Smooth muscle cell of the brain vasculature (primary cell): ENCODE measurements around the gene MPPED1.

Source experiments
- DNase-seq: peaks from one replicate; pipeline ENCODE4 v3.0.0-alpha.2; 2012; ENCODE audit warnings: low read depth, low spot score

MPPED1 gene

DNA sequence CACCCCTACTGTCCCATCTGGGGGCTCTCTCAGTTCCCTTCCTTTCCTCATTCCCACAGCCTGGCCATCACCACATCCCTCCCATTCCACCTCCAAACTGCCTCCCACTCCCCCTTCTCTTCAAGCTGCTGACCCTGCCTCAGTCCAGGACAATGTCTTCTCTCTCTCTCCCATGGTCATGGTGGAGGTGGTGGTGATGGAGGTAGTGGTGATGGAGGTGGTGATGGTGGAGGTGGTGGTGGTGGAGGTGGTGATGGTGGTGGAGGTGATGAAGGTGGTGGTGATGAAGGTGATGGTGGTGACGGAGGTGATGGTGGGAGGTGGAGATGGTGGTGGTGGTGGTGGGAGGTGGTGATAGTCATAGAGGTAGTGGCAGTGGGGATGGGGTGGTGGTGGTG, 87.0 kb downstream of the MPPED1 start:
- no peak for DNase-seq

GRCh38 chr22:43500792-43501785, 89.3 kb downstream of the MPPED1 start:
- DNase-seq = no peak

GRCh38 chr22:43501878-43502277, 90.1 kb downstream of the MPPED1 start:
- DNase-seq = no peak

DNA sequence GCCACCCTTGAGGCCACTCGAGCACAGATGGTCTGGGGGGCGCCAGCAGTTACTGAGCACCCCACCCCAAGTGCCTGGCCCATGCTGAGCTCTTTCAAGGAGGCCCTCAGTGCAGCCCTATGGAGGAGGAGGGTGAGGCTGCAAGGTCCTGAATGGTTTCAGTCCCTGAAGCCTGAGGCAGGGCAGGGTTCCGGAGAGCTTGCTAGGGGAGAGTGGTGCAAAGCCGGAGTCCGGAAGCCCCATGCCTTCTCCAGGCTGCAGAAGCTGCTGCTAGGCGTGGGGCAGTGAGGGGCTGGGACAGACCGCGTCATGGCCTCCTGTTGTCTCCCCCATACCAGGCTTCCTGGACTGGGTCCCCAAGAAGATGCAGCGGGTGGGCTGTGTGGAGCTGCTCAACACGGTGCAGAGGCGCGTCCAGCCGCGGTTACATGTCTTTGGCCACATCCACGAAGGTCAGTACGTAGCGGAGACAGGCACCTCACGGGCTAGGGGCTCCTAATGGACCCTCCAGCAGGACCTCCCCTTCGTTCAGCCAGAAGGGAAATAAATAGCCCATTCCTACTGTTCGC, 90.6 kb downstream of the MPPED1 start:
- no peak for DNase-seq

- no peak for DNase-seq
These were observed 92.3 kb downstream of the MPPED1 start for GRCh38 chr22:43504068-43504467.

DNA sequence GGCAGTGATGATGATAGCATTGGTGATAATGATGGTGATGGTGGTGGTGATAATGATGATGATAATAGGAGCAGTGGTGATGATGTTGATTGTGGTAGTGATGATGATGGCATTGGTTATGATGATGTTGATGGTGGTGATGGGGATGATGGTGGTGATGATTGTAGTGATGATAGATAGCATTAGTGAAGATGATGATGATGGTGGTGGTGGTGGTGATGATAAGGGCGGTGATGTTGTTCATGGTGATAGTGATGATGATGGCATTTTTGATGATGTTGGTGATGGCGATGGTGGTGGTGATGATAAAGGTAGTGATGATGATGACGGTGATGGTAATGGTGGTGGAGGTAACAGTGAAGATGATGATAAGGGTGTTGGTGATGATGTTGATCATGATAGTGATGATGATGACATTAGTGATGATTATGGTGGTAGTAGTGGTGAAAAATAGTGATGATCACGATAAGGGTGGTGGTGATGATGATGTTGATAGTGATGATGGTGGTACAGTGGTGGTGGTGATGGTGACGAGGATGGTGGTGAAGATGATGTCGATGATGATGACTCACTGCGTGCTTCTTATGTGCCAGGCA, 93.0 kb downstream of the MPPED1 start:
- DNase-seq = no peak

GRCh38 chr22:43505423-43505822, 93.6 kb downstream of the MPPED1 start:
- DNase-seq = no peak

DNA sequence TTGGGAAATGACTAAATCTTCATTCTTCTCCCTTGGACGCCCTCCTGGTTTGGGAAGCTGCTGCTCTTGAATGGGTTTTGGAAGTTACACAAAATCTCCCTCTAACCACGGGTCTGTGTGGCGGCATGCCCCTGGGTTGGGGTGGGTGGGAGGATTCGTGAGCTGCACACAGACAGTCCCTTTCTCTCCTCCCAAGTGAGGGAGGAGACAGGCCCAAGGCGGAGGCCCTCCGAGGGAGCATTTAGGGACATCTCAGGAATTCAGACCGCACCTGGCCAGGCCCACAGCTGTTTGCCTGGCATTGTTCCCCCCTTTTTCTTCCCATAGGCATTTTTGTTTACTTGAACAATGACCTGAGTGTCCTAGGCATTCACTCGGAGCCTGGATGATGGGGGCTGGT, 94.1 kb downstream of the MPPED1 start:
- DNase-seq = no peak

DNA sequence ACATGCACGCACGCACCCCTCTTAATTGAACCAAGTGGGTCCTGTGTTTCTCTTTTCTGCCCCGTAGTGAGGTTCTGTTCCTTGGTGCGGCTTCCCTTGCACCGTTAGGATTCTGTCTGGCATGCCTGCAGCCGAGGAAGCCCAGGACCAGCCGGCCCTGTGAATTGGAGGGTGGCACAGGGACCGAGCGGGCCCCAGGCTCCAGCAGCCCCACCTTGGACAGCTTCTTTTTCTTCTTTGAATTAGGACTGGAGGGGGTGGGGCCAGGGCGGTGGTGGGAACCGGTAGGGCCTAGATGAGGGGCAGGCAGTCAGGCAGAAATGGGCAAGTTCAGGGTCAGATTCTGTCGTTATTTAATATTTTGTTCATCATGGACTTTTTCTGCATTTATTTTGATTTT, 94.7 kb downstream of the MPPED1 start:
- DNase-seq = no peak

DNA sequence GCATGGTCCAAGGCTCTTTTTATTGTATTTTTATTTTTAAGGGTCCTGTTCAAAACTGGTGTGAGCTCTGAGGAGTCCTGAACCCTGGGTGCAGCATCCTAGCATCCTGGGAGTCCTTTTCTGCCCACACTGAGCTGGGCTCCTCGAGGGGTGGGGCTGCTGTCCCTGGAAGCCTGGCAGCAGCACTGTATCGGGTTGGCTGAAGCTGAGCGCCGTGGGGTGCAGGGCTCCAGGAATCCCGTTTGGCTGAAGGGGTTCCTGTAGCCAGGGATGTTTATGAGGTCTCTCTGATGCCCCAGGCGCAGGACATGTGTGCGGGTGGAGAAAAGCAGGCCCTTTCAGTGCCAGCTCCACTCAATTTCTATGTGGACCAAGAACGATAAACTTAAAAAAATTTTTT, 95.4 kb downstream of the MPPED1 start:
- no peak for DNase-seq

GRCh38 chr22:43508489-43508888, 96.7 kb downstream of the MPPED1 start:
- DNase-seq = no peak

DNA sequence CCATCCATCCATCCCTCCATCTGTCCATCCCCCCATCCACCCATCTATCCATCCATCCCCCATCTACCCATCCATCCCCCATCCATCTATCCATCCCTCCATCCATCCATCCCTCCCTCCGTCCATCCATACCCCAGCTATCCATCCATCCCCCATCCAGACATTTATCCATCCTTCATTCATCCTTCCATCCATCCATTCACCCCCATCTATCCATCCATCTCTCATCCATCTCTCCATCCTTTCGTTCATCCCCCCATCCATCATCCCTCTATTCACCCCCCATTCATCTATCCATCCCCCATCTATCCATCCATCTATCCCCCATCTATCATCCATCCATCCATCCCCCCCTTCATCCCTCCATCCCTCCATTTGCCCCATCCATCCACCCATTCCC, 97.5 kb downstream of the MPPED1 start:
- no peak for DNase-seq

- no peak for DNase-seq
These were observed 98.7 kb downstream of the MPPED1 start for GRCh38 chr22:43510281-43511070.

GRCh38 chr22:43511276-43511910, 99.6 kb downstream of the MPPED1 start:
- DNase-seq = no peak

DNA sequence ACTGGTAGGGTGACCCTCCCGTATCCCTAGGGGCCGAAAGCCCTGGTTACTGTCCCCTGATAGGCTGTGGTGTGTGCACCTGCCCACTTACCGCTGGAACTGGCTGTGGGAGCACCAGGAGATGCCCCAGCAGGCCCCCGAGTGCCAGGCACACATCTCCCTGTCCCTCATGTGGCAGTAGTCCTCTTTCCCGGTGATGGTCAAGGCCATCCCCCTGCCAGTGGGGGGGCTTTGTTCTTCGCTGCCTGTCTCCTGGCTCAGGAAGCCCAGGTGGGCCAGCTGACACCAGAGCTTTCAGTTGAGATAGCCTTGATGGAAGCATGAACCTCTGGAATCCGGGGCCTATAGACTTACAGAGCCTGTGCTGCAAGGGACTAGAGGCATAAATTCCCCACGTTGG, 100.5 kb downstream of the MPPED1 start:
- no peak for DNase-seq

DNA sequence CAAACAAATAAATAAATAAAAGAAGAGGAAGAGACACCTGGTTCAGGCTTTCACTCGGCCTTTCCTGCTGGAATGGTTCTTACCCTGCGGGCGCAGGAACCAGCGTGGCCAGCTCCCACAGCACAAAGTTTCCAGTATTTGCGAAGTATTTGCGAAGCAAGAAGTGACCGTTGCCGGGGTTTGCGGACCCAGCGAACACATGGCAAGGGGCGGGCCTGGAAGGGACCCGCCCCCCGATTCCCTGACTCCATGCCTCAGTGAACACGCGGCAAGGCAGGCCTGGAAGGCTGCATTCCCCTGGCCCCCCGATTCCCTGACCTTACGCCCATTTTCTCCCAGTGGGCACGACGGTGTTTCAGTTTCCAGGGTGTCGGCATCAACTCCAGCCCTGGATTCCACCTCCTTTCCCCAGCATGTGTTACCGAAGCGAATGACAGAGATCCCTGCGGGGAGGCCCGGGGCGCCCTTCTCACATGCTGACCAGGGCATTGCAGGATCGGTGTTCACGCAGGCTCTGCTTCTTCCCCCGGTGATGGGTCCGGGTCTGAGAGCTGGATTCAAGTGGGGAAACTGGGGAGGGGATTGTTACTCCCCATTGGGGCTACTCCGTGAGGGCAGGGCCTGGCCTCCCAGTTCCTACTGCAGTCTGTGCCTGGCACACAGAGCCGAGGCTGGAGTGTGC, 102.8 kb downstream of the MPPED1 start:
- DNase-seq = no peak

DNA sequence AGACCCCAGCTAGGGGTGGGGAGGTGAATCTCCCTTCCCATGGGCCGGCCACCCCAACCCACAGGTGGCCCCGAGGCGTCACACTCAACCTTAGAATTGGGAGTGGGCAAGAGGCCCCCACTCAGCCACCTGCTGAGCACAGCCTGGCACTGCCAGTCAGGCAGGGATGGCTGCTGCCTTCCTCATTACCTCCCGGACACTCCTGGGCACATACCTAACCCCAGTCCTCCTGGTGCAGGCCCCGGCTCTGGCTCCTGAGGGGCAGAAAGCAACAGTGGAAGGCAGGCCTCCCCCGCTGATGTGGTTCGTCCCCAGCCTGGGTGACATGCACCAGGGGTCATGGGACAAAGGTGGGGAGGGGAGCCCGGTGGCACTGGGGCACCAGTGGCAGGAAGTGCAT, 103.6 kb downstream of the MPPED1 start:
- DNase-seq = no peak

DNA sequence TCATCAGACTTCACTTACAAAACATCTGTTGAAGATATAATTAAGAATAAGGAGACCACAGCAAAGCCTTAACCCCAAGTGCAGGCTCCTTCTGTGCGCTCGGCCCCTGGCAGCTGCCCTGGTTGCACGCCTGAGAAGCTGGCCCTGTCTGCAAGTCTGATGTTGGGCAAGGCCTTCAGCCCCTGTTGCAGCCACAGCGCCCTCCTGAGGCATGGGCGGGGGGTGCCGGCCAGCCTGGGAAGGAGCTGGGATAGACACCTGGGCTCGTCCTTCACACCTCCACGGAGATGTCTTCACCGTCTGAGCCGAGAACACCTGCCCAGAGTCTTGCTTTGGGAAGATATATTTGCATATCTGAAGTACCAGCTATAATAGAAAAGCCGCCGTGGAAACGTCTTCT, 104.1 kb downstream of the MPPED1 start:
- no peak for DNase-seq

GRCh38 chr22:43516386-43516785, 104.6 kb downstream of the MPPED1 start:
- no peak for DNase-seq

DNA sequence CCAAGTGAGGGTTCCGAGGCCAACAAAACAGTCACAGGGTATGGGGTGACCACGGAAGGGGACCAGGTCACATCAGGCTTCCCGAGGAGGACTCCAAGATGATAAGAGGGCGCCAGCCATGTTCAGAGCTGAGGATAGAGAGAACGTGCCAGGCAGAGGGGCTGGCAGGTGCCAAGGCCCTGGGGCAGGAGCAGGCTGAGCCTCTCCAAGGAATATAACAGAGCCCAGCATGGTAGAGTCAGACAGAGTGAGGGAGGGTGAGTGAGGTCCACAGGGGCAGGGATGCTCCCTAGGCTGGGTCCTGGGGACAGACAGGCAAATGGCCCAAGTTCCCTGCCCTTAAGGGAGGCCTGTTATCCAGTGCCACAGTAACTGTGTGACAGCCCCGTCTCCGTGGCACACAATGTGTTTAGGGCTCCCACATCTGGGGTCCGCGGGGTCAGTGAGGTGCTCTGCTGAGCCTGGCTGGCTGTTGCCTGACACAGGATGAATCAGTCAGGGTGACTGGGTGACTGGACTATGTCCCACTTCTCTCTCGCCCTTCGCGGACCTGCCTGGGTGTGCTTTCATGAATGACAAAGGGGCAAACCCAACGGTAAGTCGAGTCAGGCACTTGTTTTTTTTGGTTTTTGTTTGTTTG, 105.3 kb downstream of the MPPED1 start:
- no peak for DNase-seq
